Muscle layer of duodenum (tissue), 2 donors: ENCODE results near the gene GDF2.

Experiments used
- H3K27ac ChIP-seq: one replicate; pipeline ENCODE4 v1.7.0; 2013; ENCODE audit warnings: mild to moderate bottlenecking, low read length
- H3K27me3 ChIP-seq: one replicate; pipeline ENCODE4 v1.7.0; 2013; ENCODE audit warnings: low read depth, mild to moderate bottlenecking, control low read depth, low read length
- H3K36me3 ChIP-seq, 2 donors: one replicate each; pipeline ENCODE4 v1.7.0; 2013; ENCODE audit warnings: low read length in 2 of 2, control low read depth in 1 of 2, mild to moderate bottlenecking in 1 of 2; ENCODE audit not compliant: insufficient read depth in 2 of 2, control insufficient read depth in 1 of 2
- H3K4me1 ChIP-seq, 2 donors: one replicate each; pipeline ENCODE4 v1.7.0; 2013; ENCODE audit warnings: low read length in 2 of 2, mild to moderate bottlenecking in 2 of 2, control low read depth in 1 of 2, moderate library complexity in 1 of 2; ENCODE audit not compliant: insufficient read depth in 2 of 2, control insufficient read depth in 1 of 2
- H3K4me3 ChIP-seq, 2 donors: one replicate each; pipeline ENCODE4 v1.7.0; 2013; ENCODE audit warnings: low read length in 2 of 2, low read depth in 1 of 2, mild to moderate bottlenecking in 1 of 2
- H3K9me3 ChIP-seq, 2 donors: one replicate each; pipeline ENCODE4 v1.7.0; 2013; ENCODE audit warnings: low read length in 2 of 2, control low read depth in 1 of 2, mild to moderate bottlenecking in 1 of 2; ENCODE audit not compliant: control insufficient read depth in 1 of 2
- donor health status: healthy.

Gene GDF2

DNA sequence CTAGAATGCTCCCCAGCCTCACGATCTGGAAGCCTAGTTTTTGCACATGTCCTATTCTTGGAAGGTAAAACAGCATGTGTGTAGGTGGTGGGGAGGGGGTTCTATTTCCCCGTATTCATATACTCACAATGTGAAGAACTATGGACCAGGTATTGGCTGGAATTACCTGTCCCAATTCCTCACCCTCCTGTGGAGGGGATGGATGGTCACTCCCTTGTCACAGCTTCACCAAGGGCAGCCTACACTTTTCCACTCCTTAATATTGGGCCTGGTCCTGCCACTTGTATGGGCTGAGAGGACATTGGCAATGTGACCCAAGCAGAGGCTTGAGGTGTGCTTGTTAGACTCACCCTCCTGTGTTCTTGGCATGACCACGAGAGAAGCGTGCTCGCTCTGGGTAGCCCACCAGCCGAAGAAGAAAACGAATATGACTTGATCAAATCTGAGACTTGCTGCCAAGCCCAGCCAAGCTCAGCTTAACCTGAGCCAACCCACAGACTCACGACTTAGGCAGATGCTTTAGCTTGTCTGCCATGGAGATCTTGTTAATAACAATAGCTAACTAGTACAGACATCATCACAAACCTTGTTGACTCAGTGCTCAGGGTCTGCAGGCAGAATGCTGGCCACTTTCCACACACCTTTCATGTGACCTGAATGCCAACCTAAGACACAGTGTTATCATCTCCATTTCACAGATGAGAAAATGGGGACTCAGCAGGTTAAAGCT lies 44.6 kb downstream of the GDF2 start:
- H3K9me3 ChIP-seq = no peaks in the 10 kb centered on the region
- no peak overlapping the region for H3K27ac ChIP-seq

DNA sequence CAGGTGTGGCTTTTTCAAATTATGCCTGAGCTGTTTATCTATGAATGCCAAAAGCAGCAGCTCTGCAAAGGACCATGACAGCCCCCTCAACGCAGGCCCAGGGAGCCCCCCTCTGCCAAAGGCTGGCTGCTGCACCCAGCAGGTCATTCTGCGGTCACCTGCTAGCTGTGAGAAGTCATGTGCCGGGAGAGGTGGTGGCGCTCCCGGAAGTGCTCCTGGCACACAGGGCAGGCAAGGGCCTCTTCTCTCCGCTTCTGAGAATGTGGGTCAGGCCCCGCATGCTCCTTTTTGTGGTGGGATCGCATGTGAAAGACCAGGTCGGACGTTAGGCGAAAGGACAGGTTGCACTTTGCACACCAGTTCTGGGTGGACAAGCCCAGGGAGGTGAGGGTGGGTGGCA lies 45.4 kb downstream of the GDF2 start:
- Histone ChIP-seq H3K27me3 (no peaks in the 10 kb centered on the region), H3K36me3 (no peaks in the 10 kb centered on the region), H3K4me1 (no peaks in the 10 kb centered on the region), H3K9me3 (no peaks in the 10 kb centered on the region), H3K4me3 (no peak overlapping the region), H3K27ac (no peak overlapping the region)

More for the DNA sequence above, 44.6 kb downstream of the GDF2 start:
- H3K27me3 ChIP-seq = no peaks in the 10 kb centered on the region
- no peak overlapping the region for H3K4me3 ChIP-seq
- no peaks in the 10 kb centered on the region for H3K4me1 ChIP-seq
- no peaks in the 10 kb centered on the region for H3K36me3 ChIP-seq

DNA sequence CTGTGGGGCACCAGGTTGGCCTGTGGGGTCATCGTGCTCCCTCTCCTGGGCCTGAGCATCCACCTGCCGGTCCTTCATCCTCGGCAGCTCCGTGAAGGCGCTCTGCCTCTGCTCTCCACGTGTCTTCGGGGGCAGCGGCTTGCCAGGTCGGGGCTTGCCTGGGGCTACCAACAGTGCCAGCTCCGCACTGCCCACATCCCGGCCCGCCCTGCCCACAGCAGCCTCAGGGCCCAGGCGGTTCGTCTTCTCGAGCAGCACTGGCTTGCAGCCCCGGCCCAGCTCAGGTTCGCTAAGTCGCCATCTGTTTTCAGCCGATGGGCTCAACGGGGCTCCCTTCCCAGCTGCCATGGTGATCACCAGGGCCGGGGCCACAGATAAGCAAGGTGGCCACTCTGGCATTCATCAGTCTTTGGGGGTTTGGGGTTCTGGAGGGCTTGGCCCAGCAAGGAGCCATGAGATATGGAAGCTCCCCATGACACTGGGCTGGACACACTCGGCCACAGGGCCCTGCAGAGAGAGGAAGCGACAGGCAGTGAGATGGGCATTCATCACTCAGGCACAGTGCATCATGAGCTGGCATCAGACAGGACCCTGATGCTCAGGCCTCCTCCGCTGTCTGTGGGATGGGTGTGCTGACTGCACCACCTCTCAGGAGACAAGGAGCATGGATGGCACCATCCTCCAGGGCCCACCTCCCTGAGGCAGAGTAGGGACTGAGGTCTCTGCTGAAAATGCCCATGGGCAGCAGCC lies 46.4 kb downstream of the GDF2 start:
- Histone ChIP-seq H3K4me1 (no peaks in the 10 kb centered on the region), H3K4me3 (no peak overlapping the region), H3K9me3 (no peaks in the 10 kb centered on the region), H3K36me3 (no peaks in the 10 kb centered on the region), H3K27me3 (no peaks in the 10 kb centered on the region), H3K27ac (no peak overlapping the region)

DNA sequence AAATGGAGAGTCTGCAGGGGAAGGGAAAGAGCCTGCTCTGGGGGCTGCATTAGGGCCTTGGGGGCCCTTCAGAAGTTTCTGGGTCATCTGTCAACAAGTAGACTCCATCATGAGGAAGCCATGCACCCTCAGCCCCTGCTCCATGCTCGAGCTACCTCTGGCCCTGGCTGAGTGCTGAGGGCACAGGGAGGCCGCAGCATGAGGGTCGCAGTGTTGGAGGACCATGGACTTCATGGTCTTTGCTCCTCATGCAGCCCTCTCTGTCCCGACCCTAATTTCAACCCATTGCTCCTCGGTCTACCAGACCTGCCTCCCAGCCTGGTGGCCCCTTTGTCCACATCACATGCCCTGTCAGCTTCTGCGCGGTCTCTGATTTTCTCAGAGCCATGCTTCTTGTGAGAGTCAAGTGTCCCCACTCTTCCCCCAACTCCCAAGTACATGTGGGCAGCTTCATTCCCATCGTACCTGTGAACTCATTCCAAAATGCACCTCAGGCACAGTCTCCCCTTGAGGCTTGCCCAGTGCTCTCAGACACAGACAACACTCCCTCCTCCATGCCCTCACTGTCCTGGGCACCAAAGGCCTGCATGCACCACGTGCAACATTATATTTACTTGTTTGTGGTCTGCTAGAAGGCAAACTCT lies 47.1 kb downstream of the GDF2 start:
- H3K27me3 ChIP-seq = no peaks in the 10 kb centered on the region
- no peak overlapping the region for H3K27ac ChIP-seq
- no peak overlapping the region for H3K4me3 ChIP-seq
- no peaks in the 10 kb centered on the region for H3K9me3 ChIP-seq
- no peaks in the 10 kb centered on the region for H3K36me3 ChIP-seq
- peaks cover 0 to 2% of the 10 kb centered on the region in 2 donors for H3K4me1 ChIP-seq

DNA sequence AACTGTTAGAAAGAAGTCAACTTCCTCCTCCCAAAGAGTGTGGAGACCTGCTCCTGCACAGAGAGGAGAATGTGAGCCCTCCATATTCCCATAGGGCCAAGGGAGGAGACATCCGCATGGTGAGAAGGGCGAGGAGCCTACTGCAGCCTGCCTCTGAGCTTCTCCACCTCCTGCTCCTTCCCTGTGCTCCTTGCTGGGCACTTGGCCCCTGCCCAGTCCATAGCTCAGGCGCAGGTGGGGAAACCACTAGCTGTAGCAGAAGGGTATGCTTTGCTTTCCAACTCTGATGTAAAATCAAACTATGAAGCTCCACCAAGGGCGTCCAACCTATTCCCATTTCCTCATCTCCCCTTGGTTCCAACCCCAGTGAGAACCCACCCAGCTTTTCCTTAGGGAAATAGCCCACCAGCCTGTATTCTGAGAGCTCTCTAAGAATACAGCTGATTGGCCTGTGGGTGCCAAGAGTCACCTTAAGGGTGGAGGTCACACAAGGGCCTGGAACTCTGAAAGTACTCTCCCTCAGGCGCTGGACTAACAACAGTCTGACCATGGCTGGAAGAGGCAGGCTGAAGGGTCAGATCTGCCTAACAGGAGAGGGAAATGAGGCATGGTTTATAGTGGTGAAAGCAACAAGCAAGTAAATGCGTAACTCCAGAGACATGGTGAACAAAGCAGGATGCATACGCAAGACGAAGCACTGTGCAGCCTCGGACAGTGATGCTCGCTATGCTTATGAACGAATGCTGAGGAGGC lies 47.9 kb downstream of the GDF2 start:
- Histone ChIP-seq H3K4me1 (peaks cover 0 to 10% of the 10 kb centered on the region in 2 donors), H3K9me3 (no peaks in the 10 kb centered on the region), H3K4me3 (no peak overlapping the region), H3K27ac (no peak overlapping the region), H3K36me3 (no peaks in the 10 kb centered on the region), H3K27me3 (no peaks in the 10 kb centered on the region)

DNA sequence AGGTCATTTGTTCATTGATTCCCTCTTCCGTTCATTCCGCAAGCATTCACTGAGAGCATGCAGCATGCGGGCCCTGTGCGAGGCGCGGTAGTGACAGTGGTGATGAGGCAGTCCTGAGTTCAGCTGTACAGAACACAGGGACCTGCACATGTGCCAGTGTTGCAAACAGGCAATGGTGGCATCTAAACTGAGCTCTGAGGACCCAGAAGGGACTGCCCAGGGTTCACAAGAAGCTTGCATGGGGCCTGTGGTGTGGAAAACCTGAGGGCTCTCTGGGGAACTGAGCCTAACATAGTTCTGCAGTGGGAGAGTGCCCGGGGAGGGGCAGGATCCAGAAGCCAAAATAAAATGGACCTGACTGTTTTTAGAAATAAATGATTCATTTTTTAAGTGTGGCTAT lies 48.6 kb downstream of the GDF2 start:
- Histone ChIP-seq H3K9me3 (no peaks in the 10 kb centered on the region), H3K4me3 (no peak overlapping the region), H3K27ac (no peak overlapping the region), H3K36me3 (no peaks in the 10 kb centered on the region), H3K4me1 (peaks cover 0 to 13% of the 10 kb centered on the region in 2 donors), H3K27me3 (no peaks in the 10 kb centered on the region)

DNA sequence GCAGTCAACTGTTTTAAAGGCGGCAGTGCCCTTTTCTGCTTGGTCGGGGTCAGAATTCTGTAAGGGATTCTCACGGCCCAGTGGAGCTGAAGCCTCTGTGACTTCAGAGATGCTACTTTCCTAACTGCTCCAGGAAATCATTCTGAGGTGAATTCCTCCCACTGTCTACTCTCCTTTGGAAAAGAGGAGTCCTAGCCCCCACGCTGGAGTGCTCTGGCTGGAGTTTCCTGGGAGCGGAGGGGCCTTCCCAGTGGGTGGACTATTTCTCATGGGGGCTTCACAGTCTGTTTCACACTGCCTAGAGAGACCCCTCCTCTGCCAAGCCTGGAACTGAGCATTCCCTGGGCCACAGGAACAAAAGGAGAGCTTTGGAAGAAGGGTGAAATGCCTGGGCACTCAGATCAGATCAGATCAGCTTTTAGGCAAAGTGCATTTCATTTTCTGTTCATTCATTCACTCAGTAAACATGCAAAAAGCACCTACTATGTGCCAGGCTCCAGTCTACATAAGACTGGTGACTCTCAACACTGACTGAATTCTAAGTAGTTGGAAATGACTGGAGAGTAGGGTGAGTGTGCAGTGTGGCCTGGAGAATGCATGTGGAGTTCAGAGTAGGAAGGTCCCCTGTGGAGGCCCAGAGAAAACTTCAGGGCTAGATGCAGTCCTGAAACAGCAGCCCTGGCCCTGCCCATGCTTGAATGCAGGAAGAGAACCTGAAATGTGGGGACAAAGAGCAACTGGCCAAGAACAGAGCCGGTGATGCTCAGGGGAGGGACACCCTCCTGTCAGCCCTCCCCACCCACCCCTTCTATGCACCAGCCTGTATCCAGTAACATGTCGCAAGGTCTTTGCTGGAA lies 49.6 kb downstream of the GDF2 start:
- Histone ChIP-seq H3K27ac (no peak overlapping the region), H3K36me3 (no peaks in the 10 kb centered on the region), H3K27me3 (no peaks in the 10 kb centered on the region), H3K4me3 (no peak overlapping the region), H3K9me3 (no peaks in the 10 kb centered on the region), H3K4me1 (peaks cover 0 to 13% of the 10 kb centered on the region in 2 donors)

DNA sequence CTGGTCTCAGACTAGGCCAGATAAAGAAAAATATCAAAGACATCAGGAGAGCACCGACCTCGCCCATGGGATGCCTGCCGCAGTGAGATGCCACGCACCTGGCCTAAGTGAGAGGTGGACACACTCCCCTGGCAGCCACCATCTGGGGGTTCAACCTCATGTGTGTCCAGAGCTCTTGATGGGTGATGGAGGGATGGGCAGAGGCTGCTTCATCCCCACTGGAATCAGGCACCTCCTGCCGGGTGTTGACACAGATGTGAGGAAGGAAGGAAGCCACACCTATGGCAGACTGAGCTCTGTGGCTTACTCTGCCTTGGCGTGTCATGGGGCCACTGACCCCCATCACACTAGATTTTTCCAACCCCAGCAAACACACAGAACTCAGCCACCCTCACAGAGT lies 50.5 kb downstream of the GDF2 start:
- H3K27ac ChIP-seq = no peak overlapping the region
- no peaks in the 10 kb centered on the region for H3K27me3 ChIP-seq
- no peaks in the 10 kb centered on the region for H3K9me3 ChIP-seq
- peaks cover 0 to 13% of the 10 kb centered on the region in 2 donors for H3K4me1 ChIP-seq
- H3K4me3 ChIP-seq = no peak overlapping the region
- no peaks in the 10 kb centered on the region for H3K36me3 ChIP-seq

DNA sequence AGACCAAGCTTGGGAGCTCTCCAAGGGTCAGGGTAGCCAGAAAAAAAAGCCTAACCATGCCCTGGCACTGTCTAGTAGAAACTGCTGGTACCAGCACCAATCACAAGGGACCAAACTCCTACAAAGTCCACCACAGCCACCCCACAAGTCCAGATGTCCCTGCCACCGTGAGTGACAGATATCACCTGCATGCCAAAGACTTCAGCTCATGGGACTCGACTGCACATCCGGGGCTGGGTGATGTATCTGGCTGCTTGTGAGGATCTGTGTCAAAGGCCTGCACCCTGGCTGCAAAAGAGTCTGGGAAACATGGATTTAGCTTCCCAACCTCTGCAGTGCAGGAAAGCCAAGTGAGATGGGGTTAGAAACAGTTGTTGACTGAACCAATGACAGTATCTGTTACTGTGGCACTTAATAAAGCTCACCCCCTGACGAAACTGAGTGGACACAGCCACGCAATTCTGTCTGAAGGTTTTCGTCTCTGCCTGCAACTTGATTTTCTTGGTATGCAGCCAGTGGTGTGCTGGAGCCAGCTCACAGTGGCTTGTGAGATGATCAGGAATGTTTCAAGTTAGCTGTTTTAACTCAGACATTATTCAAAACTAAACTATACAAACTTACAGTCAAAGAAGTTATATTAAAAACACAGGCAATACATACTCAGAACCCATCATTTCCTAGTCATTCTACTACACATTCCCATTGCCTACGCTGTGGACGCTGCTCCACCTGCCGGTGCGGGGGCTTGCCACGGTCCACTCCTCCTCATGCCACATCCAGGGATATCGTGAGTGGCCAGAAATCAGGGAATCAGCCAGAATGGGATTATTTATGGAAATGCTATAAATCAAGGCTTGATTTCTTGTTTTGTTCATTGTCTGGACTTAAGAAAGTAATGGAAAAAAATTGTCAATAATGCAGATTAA lies 52.6 kb downstream of the GDF2 start:
- H3K27me3 ChIP-seq = no peaks in the 10 kb centered on the region
- H3K36me3 ChIP-seq = no peaks in the 10 kb centered on the region
- H3K4me3 ChIP-seq = no peak overlapping the region
- peaks cover 0 to 13% of the 10 kb centered on the region in 2 donors for H3K4me1 ChIP-seq
- H3K27ac ChIP-seq = no peak overlapping the region
- H3K9me3 ChIP-seq = no peaks in the 10 kb centered on the region
